GM23338 (cell line): ENCODE data around the gene NR1I2. TPM values are rescaled to one million over a fixed set of nuclear protein-coding genes. Genes with fewer than 3 reads are reported as not detected.

ENCODE experiments used
- ATAC-seq: fragments of 200-7000 bp; cut with Tn5 transposase; 3 replicates; pipeline ENCODE4 v1.9.1; 2020
- DNase-seq: peaks from one replicate; pipeline ENCODE4 v3.0.0-alpha.2; 2015; ENCODE audit warnings: low spot score
- H2AFZ ChIP-seq: fragments of 200-600 bp; sonication (generic); 2 replicates; pipeline ENCODE4 v1.8.0; 2016; ENCODE audit warnings: antibody characterized with exemption, mild to moderate bottlenecking, moderate library complexity
- H3F3A ChIP-seq: fragments of 200-600 bp; sonication (generic); replicated peaks from 2 replicates; pipeline ENCODE4 v1.8.0; 2017; ENCODE audit warnings: antibody characterized with exemption, mixed run types, low read depth
- H3K27ac ChIP-seq: fragments of 200-600 bp; sonication (generic); 2 replicates; pipeline ENCODE4 v1.6.1; 2016; ENCODE audit warnings: low read depth
- H3K27me3 ChIP-seq: fragments of 200-600 bp; sonication (generic); 2 replicates; pipeline ENCODE4 v1.8.0; 2016; ENCODE audit warnings: mild to moderate bottlenecking, mixed run types, moderate library complexity; ENCODE audit not compliant: insufficient read depth
- H3K36me3 ChIP-seq: fragments of 200-600 bp; sonication (generic); 2 replicates; pipeline ENCODE4 v1.8.0; 2016; ENCODE audit warnings: mild to moderate bottlenecking; ENCODE audit not compliant: insufficient read depth
- H3K4me1 ChIP-seq: fragments of 200-600 bp; sonication (generic); 2 replicates; pipeline ENCODE4 v1.8.0; 2016; ENCODE audit warnings: mild to moderate bottlenecking, moderate library complexity; ENCODE audit not compliant: insufficient read depth
- H3K4me2 ChIP-seq: fragments of 200-600 bp; sonication (generic); 2 replicates; pipeline ENCODE4 v1.7.1; 2017; ENCODE audit warnings: mixed run types
- H3K4me3 ChIP-seq: fragments of 200-600 bp; sonication (generic); 2 replicates; pipeline ENCODE4 v1.6.1; 2016; ENCODE audit warnings: mixed run types
- H3K79me2 ChIP-seq: fragments of 200-600 bp; sonication (generic); replicated peaks from 2 replicates; pipeline ENCODE4 v1.8.0; 2017; ENCODE audit warnings: mild to moderate bottlenecking; ENCODE audit not compliant: insufficient read depth
- H3K9me2 ChIP-seq: fragments of 200-600 bp; sonication (generic); 2 replicates; pipeline ENCODE4 v1.8.0; 2017; ENCODE audit not compliant: insufficient read depth
- H4K20me1 ChIP-seq: fragments of 200-600 bp; sonication (generic); replicated peaks from 2 replicates; pipeline ENCODE4 v1.8.0; 2017; ENCODE audit warnings: mild to moderate bottlenecking; ENCODE audit not compliant: insufficient read depth
- H3K27ac Mint-ChIP-seq: 2 replicates; pipeline ENCODE4 v1.8.0; 2020; ENCODE audit warnings: inconsistent platforms, mild to moderate bottlenecking, moderate library complexity, mixed read lengths
- H3K27me3 Mint-ChIP-seq: 3 replicates; pipeline ENCODE4 v1.8.0; 2022; ENCODE audit warnings: low read depth, mild to moderate bottlenecking, moderate library complexity, mixed read lengths, inconsistent platforms; ENCODE audit not compliant: insufficient read depth, poor library complexity
- H3K36me3 Mint-ChIP-seq: 3 replicates; pipeline ENCODE4 v1.8.0; 2021; ENCODE audit warnings: low read depth, mild to moderate bottlenecking, inconsistent platforms, moderate library complexity, mixed read lengths
- H3K4me1 Mint-ChIP-seq: 3 replicates; pipeline ENCODE4 v1.8.0; 2020; ENCODE audit warnings: mild to moderate bottlenecking, inconsistent platforms, mixed read lengths
- H3K4me3 Mint-ChIP-seq: 3 replicates; pipeline ENCODE4 v1.8.0; 2021; ENCODE audit warnings: moderate library complexity, mild to moderate bottlenecking, inconsistent platforms, mixed read lengths
- H3K9me3 Mint-ChIP-seq: 3 replicates; pipeline ENCODE4 v1.8.0; 2020; ENCODE audit warnings: moderate library complexity, mild to moderate bottlenecking, inconsistent platforms, mixed read lengths
- EZH2phosphoT487 ChIP-seq: fragments of 200-600 bp; sonication (generic); IDR thresholded peaks from one replicate; pipeline ENCODE4 v1.8.1; 2018; ENCODE audit warnings: antibody characterized with exemption; ENCODE audit not compliant: unreplicated experiment
- JUNB ChIP-seq: IDR thresholded peaks from one replicate; pipeline ENCODE4 v1.6.1; 2016; ENCODE audit warnings: antibody characterized with exemption; ENCODE audit not compliant: unreplicated experiment
- NANOG ChIP-seq: IDR thresholded peaks from 2 replicates; pipeline ENCODE4 v1.6.1; 2016; ENCODE audit warnings: antibody characterized with exemption, borderline replicate concordance
- POLR2AphosphoS5 ChIP-seq: IDR thresholded peaks from 2 replicates; pipeline ENCODE4 v1.6.1; 2016; ENCODE audit warnings: antibody characterized with exemption, low read depth
- STAT1 ChIP-seq: IDR thresholded peaks from one replicate; pipeline ENCODE4 v1.6.1; 2016; ENCODE audit warnings: antibody characterized with exemption; ENCODE audit not compliant: unreplicated experiment
- ZNF114 ChIP-seq: fragments of 250-450 bp; sonication (Bioruptor Pico); IDR thresholded peaks from 2 replicates; pipeline ENCODE4 v1.5.0; 2020; ENCODE audit warnings: mild to moderate bottlenecking, moderate library complexity
- ZNF331 ChIP-seq: fragments of 250-450 bp; sonication (Bioruptor Pico); IDR thresholded peaks from 2 replicates; pipeline ENCODE4 v1.5.0; 2020; ENCODE audit warnings: low read depth, mild to moderate bottlenecking, moderate library complexity
- polyA plus RNA-seq: library from polyadenylated mRNA; unstranded; fragments of >200 nt; fragmentation: Nextera tagmentation; extraction: Ambion mirVana; gene quantifications from 2 replicates; pipeline ENCODE4 v1.2.1, GENCODE V29; 2016
- total RNA-seq: library from RNA; depleted of rRNA; stranded (reverse); fragments of >200 nt; shearing (Covaris generic); gene quantifications from 2 replicates; pipeline ENCODE4 v1.2.3, GENCODE V29; 2014
- TF ChIP-seq, protein P1 (sequence below): fragments of 250-450 bp; sonication (Bioruptor Pico); IDR thresholded peaks from 2 replicates; pipeline ENCODE4 v1.5.0; 2020; ENCODE audit warnings: mild to moderate bottlenecking, moderate library complexity
- TF ChIP-seq, protein P2 (sequence below): IDR thresholded peaks from 2 replicates; pipeline ENCODE4 v1.6.1; 2016; ENCODE audit warnings: antibody characterized with exemption
- TF ChIP-seq, protein P3 (sequence below), 2 experiments: fragments of 200-600 bp in 1 of 2; sonication (generic) in 1 of 2; conservative IDR thresholded peaks; 2 replicates each; pipeline versions ENCODE4 v1.5.1 to v1.6.1; 2016 to 2017; ENCODE audit warnings: antibody characterized with exemption in 2 of 2, low read depth in 2 of 2, mild to moderate bottlenecking in 2 of 2, moderate library complexity in 1 of 2
- TF ChIP-seq, protein P4 (sequence below): IDR thresholded peaks from one replicate; pipeline ENCODE4 v1.6.1; 2018; ENCODE audit warnings: antibody characterized with exemption; ENCODE audit not compliant: unreplicated experiment

Gene NR1I2
- total and polyA plus RNA-seq, 2 experiments from 2014 or later: 0.89 to 4.4 TPM

DNA sequence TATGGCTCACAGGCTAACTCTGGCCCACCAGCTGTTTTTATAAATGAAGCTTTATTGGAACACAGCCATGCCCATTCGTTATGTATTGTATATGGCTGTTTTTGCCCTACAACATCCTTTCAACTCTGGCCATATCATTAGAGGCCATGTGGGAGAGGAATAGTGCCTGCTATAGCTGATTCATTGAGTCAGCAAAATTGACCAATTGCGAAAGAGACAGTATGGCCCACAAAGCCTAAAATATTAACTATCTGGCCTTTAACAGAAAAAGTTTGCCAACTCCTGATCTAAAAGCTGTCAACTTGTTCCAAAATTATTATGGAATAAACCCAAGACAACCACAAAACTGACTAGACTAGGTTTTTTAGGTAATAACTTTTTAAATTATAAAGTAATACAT is 1.4 kb downstream of the NR1I2 start (continued):
- TF ChIP-seq, protein P1, sequence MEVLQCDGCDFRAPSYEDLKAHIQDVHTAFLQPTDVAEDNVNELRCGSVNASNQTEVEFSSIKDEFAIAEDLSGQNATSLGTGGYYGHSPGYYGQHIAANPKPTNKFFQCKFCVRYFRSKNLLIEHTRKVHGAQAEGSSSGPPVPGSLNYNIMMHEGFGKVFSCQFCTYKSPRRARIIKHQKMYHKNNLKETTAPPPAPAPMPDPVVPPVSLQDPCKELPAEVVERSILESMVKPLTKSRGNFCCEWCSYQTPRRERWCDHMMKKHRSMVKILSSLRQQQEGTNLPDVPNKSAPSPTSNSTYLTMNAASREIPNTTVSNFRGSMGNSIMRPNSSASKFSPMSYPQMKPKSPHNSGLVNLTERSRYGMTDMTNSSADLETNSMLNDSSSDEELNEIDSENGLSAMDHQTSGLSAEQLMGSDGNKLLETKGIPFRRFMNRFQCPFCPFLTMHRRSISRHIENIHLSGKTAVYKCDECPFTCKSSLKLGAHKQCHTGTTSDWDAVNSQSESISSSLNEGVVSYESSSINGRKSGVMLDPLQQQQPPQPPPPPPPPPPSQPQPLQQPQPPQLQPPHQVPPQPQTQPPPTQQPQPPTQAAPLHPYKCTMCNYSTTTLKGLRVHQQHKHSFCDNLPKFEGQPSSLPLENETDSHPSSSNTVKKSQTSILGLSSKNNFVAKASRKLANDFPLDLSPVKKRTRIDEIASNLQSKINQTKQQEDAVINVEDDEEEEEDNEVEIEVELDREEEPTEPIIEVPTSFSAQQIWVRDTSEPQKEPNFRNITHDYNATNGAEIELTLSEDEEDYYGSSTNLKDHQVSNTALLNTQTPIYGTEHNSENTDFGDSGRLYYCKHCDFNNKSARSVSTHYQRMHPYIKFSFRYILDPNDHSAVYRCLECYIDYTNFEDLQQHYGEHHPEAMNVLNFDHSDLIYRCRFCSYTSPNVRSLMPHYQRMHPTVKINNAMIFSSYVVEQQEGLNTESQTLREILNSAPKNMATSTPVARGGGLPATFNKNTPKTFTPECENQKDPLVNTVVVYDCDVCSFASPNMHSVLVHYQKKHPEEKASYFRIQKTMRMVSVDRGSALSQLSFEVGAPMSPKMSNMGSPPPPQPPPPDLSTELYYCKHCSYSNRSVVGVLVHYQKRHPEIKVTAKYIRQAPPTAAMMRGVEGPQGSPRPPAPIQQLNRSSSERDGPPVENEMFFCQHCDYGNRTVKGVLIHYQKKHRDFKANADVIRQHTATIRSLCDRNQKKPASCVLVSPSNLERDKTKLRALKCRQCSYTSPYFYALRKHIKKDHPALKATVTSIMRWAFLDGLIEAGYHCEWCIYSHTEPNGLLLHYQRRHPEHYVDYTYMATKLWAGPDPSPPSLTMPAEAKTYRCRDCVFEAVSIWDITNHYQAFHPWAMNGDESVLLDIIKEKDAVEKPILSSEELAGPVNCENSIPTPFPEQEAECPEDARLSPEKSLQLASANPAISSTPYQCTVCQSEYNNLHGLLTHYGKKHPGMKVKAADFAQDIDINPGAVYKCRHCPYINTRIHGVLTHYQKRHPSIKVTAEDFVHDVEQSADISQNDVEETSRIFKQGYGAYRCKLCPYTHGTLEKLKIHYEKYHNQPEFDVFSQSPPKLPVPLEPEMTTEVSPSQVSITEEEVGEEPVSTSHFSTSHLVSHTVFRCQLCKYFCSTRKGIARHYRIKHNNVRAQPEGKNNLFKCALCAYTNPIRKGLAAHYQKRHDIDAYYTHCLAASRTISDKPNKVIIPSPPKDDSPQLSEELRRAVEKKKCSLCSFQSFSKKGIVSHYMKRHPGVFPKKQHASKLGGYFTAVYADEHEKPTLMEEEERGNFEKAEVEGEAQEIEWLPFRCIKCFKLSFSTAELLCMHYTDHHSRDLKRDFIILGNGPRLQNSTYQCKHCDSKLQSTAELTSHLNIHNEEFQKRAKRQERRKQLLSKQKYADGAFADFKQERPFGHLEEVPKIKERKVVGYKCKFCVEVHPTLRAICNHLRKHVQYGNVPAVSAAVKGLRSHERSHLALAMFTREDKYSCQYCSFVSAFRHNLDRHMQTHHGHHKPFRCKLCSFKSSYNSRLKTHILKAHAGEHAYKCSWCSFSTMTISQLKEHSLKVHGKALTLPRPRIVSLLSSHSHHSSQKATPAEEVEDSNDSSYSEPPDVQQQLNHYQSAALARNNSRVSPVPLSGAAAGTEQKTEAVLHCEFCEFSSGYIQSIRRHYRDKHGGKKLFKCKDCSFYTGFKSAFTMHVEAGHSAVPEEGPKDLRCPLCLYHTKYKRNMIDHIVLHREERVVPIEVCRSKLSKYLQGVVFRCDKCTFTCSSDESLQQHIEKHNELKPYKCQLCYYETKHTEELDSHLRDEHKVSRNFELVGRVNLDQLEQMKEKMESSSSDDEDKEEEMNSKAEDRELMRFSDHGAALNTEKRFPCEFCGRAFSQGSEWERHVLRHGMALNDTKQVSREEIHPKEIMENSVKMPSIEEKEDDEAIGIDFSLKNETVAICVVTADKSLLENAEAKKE (CRISPR knock-in tag): no peak
- TF ChIP-seq NANOG: no peak
- TF ChIP-seq ZNF114 (CRISPR knock-in tag): no peak
- no peak for TF ChIP-seq STAT1

DNA sequence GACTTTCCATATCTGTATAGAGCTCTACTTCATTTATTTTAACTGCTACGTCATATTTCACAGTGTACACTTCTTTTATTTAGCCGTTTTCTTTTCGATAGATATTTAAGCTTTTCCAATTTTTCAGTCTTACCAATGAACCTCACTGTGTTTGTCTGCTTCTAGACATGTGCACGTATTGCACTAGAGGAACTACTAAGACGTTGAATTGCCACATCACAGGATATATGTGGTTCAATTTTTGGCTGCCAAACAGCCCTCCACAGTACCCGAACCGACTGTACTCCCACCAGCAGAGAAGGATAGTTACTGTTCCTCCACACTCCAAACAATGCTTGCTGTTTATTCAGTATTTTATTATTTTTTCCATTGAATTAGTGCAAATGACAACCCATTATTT is 2.0 kb downstream of the NR1I2 start:
- H3K4me3 ChIP-seq: no peak overlapping the region
- no peaks in the 10 kb centered on the region; the same call in 2 of the 3 replicates for H3K9me3 Mint-ChIP-seq
- H3K79me2 ChIP-seq: no peaks in the 10 kb centered on the region
- H3K27me3 Mint-ChIP-seq: no peaks in the 10 kb centered on the region
- H3K4me1 Mint-ChIP-seq: no peaks in the 10 kb centered on the region
- H3F3A ChIP-seq: no peaks in the 10 kb centered on the region
- DNase-seq (no peak), ATAC-seq (no peak)
- H3K9me2 ChIP-seq: no peaks in the 10 kb centered on the region
- no peak overlapping the region for H3K4me2 ChIP-seq
- H3K27ac Mint-ChIP-seq: no peak overlapping the region
- H3K27ac ChIP-seq: no peak overlapping the region
- H3K27me3 ChIP-seq: no peaks in the 10 kb centered on the region
- H3K4me1 ChIP-seq: no peaks in the 10 kb centered on the region
- H4K20me1 ChIP-seq: no peaks in the 10 kb centered on the region
- H3K4me3 Mint-ChIP-seq: no peak overlapping the region
- H3K36me3 ChIP-seq: no peaks in the 10 kb centered on the region
- H2AFZ ChIP-seq: no peak overlapping the region
- H3K36me3 Mint-ChIP-seq: no peaks in the 10 kb centered on the region
- no peak for TF ChIP-seq STAT1
- no peak for TF ChIP-seq ZNF114 (CRISPR knock-in tag)
- TF ChIP-seq, protein P2, sequence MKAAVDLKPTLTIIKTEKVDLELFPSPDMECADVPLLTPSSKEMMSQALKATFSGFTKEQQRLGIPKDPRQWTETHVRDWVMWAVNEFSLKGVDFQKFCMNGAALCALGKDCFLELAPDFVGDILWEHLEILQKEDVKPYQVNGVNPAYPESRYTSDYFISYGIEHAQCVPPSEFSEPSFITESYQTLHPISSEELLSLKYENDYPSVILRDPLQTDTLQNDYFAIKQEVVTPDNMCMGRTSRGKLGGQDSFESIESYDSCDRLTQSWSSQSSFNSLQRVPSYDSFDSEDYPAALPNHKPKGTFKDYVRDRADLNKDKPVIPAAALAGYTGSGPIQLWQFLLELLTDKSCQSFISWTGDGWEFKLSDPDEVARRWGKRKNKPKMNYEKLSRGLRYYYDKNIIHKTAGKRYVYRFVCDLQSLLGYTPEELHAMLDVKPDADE: no peak
- TF ChIP-seq POLR2AphosphoS5: no peak
- TF ChIP-seq, protein P3, sequence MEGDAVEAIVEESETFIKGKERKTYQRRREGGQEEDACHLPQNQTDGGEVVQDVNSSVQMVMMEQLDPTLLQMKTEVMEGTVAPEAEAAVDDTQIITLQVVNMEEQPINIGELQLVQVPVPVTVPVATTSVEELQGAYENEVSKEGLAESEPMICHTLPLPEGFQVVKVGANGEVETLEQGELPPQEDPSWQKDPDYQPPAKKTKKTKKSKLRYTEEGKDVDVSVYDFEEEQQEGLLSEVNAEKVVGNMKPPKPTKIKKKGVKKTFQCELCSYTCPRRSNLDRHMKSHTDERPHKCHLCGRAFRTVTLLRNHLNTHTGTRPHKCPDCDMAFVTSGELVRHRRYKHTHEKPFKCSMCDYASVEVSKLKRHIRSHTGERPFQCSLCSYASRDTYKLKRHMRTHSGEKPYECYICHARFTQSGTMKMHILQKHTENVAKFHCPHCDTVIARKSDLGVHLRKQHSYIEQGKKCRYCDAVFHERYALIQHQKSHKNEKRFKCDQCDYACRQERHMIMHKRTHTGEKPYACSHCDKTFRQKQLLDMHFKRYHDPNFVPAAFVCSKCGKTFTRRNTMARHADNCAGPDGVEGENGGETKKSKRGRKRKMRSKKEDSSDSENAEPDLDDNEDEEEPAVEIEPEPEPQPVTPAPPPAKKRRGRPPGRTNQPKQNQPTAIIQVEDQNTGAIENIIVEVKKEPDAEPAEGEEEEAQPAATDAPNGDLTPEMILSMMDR (conservative IDR thresholded peaks at IDR 0.05; ENCODE audit: low read depth in 2 of 2): no peak
- no peak for TF ChIP-seq JUNB
- no peak for TF ChIP-seq EZH2phosphoT487
- TF ChIP-seq ZNF331 (CRISPR knock-in tag): no peak
- TF ChIP-seq NANOG: no peak
- TF ChIP-seq, protein P4, sequence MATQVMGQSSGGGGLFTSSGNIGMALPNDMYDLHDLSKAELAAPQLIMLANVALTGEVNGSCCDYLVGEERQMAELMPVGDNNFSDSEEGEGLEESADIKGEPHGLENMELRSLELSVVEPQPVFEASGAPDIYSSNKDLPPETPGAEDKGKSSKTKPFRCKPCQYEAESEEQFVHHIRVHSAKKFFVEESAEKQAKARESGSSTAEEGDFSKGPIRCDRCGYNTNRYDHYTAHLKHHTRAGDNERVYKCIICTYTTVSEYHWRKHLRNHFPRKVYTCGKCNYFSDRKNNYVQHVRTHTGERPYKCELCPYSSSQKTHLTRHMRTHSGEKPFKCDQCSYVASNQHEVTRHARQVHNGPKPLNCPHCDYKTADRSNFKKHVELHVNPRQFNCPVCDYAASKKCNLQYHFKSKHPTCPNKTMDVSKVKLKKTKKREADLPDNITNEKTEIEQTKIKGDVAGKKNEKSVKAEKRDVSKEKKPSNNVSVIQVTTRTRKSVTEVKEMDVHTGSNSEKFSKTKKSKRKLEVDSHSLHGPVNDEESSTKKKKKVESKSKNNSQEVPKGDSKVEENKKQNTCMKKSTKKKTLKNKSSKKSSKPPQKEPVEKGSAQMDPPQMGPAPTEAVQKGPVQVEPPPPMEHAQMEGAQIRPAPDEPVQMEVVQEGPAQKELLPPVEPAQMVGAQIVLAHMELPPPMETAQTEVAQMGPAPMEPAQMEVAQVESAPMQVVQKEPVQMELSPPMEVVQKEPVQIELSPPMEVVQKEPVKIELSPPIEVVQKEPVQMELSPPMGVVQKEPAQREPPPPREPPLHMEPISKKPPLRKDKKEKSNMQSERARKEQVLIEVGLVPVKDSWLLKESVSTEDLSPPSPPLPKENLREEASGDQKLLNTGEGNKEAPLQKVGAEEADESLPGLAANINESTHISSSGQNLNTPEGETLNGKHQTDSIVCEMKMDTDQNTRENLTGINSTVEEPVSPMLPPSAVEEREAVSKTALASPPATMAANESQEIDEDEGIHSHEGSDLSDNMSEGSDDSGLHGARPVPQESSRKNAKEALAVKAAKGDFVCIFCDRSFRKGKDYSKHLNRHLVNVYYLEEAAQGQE: no peak
